B cell (primary cell): Measurements from ENCODE around the gene POLH.

Experiments
- EZH2 ChIP-seq: IDR thresholded peaks from 2 replicates; pipeline ENCODE4 v1.6.1; 2012; ENCODE audit warnings: borderline replicate concordance, low read depth, mild to moderate bottlenecking, moderate library complexity, low read length; ENCODE audit not compliant: insufficient read depth, poor library complexity, severe bottlenecking
- TF ChIP-seq, protein P1 (sequence below): fragments of 200-600 bp; IDR thresholded peaks from one replicate; pipeline ENCODE4 v1.8.0; 2022; ENCODE audit warnings: antibody characterized with exemption, mild to moderate bottlenecking

GRCh38 chr6:43570876-43571441, 5.0 kb upstream of the POLH start:
- TF ChIP-seq, protein P1, sequence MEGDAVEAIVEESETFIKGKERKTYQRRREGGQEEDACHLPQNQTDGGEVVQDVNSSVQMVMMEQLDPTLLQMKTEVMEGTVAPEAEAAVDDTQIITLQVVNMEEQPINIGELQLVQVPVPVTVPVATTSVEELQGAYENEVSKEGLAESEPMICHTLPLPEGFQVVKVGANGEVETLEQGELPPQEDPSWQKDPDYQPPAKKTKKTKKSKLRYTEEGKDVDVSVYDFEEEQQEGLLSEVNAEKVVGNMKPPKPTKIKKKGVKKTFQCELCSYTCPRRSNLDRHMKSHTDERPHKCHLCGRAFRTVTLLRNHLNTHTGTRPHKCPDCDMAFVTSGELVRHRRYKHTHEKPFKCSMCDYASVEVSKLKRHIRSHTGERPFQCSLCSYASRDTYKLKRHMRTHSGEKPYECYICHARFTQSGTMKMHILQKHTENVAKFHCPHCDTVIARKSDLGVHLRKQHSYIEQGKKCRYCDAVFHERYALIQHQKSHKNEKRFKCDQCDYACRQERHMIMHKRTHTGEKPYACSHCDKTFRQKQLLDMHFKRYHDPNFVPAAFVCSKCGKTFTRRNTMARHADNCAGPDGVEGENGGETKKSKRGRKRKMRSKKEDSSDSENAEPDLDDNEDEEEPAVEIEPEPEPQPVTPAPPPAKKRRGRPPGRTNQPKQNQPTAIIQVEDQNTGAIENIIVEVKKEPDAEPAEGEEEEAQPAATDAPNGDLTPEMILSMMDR = no peak
- no peak for TF ChIP-seq EZH2
